ENCODE results near the gene SEC14L1. TPM values are rescaled to one million over a fixed set of nuclear protein-coding genes. Genes with fewer than 3 reads are reported as not detected.

SEC14L1 gene
- total RNA-seq, 1 donor from 2014 or later: 637 TPM

DNA sequence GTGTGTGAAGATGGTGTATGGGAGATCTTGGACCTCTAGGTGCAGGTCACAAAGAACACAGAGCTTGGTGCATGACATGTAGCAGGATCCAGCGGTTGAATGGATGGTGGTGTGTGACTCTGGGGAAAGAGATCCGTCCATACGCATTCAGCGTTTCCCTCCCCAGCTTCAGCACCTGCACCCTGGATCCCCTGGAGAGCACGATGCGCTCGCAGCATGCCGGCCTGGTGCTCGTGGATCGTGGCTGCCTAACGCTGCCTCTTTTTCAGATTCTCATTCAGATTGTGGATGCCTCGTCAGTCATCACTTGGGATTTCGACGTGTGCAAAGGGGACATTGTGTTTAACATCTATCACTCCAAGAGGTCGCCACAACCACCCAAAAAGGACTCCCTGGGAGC, 70.9 kb downstream of the SEC14L1 start:
- no peak for DNase-seq (ENCODE audit: extremely low read depth, low read depth, low spot score)

DNA sequence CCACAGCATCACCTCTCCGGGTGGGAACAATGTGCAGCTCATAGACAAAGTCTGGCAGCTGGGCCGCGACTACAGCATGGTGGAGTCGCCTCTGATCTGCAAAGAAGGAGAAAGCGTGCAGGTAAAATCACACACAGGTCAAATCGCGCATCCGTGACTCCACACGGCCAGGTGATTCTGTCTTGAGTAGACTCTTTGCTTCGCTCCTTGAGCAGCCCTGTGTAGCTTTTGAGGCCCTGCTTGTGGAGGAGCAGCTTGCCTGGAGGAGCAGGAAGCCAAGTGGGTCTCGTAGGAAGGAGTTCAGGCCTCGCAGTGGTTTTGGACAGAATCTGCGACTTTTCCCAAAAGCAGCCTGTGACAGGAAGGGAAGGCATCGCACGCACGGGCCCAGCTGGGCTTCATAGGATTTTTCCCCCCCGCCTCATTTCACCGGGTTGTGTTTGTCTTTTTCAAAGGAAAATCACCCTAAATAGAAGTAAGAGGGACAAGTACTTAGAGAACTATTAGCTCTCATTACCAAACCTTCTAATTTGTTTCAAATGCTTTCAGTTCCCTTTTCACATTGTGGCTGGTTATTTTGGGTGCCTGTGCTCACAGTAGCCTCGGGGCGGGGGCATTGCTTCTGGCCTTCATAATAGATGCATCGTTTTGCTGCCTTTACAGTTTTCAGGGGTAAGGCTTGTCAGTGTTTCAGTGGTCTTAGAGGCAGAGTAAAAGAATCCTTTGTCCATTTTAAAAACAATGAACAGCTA, 71.5 kb downstream of the SEC14L1 start:
- no peak for DNase-seq (ENCODE audit: extremely low read depth, low read depth, low spot score)

DNA sequence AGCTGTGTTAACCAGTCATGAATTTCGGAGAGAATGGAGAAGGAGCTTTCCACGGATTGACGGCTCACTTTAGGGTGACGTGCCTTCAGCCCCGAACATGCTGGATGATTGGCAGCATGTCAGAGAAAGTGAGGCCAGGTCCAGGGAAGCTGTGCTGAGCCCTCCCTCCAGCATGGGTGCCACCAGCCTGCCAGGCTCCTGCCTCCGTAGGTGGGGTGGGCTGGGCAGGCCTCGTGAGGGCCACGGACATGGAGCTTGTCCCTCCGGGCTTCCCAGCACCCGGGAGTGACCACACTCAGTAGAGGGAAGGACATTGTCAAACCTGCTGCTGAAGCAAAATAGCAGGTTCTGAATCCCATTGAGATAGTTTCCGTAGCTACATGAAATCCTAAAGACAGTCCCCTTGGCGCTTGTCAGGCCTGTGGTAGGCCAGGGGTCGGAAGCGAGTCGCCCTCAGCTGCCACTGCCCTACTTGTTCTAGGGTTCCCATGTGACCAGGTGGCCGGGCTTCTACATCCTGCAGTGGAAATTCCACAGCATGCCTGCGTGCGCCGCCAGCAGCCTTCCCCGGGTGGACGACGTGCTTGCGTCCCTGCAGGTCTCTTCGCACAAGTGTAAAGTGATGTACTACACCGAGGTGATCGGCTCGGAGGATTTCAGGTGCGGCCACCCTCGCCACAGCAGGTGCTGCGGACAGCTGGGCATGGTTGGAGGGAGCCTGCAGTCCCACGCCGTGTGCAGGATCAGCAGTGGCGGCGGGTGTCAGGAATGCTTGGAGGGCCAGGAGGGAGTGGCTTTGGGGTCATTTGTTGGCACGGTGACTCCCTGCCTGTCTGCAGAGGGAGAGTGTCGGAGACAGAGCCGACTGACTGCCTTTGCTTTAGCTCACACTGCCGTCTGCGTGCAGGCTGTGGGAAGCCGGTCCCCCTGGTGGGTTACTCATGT, 72.3 kb downstream of the SEC14L1 start:
- no peak for DNase-seq (ENCODE audit: extremely low read depth, low read depth, low spot score)

DNA sequence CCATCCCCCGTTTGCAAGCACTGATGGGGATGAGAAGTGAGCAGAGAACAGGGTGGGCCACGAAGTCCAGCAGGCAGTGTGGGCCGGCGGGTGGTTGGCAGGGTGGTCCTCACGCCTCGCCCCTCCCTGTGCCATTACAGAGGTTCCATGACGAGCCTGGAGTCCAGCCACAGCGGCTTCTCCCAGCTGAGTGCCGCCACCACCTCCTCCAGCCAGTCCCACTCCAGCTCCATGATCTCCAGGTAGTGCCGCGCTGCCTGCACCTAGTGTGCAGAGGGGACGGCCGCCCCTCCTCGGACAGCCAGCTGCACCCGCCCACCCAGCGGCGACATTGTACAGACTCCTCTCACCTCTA, 73.0 kb downstream of the SEC14L1 start:
- DNase-seq (ENCODE audit: extremely low read depth, low read depth, low spot score): no peak

DNA sequence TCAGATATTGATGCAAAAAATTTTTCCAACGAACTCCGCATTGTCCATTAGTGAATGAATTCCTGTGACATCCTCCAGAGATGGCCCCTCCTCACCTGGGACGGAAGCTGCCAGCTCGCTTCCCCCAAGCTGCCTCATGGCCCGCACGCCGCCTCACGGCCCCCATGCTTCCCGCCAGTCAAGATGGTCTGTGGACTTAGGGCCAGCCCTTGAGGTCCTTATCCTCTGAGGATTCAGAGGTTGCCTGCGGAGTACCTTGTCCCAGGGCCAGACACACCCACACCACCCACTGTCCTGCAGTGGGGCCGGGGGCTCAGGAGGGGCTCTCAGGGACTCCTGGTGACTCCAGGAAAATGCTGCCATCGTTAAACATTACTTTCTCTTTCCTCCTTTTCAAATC, 73.6 kb downstream of the SEC14L1 start:
- no peak for DNase-seq (ENCODE audit: extremely low read depth, low read depth, low spot score)

DNA sequence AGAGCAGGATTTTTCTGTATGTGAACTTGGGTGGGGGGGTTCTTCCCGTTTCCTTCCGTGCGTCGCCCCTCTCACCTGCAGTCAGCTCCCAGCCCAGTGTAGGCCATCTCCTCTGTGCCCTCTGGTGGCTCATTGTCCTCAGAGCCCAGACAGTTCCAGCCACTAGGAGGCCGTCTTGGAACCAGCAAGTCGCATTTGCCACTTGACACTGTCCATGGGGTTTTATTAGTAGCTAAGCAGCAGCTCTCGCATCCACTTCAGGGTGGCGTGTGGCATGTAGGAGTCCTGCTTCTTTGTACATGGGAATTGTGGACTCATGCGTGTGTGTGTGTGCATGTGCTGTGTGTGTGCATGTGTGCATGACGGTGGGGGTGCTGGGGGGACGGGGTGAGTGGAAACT, 74.0 kb downstream of the SEC14L1 start:
- no peak for DNase-seq (ENCODE audit: extremely low read depth, low read depth, low spot score)

DNA sequence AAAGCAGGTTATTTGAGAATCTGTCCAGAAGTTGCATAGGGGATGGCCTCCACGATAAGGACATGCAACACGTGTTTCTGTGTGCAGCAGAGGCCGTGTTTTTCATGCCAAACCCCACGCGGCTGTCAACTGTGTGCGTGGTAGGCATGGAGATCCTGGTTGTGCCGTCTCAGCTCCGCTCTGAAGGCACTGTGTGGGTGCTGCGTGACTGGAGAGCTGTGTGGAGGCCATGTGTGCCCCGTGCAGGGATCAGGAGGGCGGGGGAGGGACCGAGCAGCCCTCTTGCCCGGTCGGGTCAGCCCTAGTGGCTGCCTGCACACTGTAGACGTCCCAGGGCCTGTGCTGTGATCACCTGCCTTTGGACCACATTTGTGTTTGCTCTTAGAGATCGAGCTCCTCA, 74.5 kb downstream of the SEC14L1 start:
- no peak for DNase-seq (ENCODE audit: extremely low read depth, low read depth, low spot score)

DNA sequence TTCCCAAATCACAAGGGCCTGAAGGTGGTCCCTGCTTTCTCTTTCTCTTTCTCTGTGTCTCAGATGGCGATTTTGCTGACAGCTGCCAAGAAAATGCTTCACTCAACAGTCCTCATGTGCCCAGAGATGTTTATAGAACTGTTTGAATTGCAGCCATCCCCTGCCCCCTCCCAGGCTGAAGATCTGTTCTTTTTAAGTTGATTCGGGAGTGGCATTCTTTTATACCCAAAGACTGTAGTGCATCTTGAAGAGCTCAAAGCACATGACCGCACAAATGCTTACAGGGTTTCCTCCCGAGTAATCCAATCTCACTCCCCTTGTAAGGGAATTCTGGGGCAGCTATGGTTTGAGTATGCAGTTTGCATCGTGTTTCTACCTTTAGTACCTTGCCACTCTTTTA, 75.7 kb downstream of the SEC14L1 start:
- DNase-seq (ENCODE audit: extremely low read depth, low read depth, low spot score): no peak

DNA sequence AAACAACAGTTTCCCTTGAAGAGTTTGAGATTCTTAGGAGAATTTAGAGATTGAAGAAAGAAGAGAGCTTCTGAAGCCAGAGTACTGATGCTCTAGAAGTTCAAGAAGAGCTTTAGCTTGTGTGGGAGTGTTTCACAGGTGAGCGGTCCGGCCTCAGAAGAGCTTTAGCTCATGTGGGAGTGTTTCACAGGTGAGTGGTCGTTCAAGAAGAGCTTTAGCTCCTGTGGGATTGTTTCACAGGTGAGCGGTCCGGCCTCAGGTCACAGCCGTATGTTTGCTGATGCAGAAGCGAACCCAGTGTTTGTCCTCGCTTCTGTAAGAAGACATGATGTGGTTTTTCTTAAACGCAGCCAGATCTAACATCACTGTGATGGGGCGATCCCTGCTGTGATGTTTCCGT, 76.4 kb downstream of the SEC14L1 start:
- no peak for DNase-seq (ENCODE audit: extremely low read depth, low read depth, low spot score)

DNA sequence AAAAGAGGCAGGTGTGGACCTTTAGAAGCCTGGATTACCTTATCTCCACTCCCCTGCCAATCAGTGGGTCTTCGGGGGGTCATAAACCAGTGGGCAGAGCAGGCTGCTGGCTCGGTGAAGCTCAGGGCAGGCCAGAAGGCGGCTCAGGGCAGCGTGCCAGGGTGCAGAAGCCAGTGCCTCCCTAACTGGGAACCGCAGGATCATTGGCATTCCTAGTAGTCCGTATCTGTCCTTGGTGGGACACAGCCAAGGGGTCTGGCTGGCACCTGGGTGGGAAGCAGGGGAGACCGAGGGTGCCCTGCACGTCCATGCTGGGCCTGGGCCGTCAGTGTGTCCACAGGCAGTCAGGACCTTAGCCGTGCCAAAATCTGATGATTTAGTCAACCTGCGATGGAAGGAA, 76.8 kb downstream of the SEC14L1 start:
- DNase-seq (ENCODE audit: extremely low read depth, low read depth, low spot score): no peak

DNA sequence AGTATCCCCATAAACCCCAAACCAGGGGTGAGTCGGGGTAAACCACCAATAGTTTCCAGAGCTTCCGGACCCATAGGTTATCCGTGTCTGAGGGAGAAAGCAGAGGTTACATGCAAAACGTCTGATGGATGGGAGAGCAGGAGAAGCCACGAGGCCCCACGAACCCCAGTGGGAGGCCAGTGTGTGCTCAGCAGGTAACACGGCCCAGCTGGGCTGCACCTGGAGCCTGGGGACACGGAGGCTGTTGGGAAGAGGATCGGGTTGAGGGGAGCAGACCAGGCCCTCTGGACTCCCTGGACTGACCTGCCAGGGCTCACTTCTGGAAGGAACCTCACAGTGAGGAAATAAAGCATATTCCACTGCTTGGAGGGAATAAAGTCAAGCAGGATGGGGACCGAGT, 78.1 kb downstream of the SEC14L1 start:
- DNase-seq (ENCODE audit: extremely low read depth, low read depth, low spot score): no peak

DNA sequence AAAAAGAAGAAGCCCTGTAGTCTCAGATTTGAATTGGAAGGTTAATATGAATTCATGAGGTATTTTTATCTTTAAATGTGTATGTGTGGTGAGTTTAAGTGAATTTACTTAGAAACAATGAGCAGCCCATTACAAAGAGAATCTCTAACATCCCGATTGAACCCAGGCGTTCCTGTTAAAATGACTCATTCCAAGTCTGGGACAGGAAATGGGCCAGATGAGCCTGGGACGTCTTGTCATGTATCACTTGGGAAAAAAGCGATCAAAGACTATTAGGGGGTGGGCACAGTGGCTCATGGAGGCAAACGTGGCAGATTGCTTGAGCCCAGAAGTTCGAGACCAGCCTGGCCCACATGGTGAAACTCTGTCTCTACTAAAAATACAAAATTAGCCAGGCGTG, 81.6 kb downstream of the SEC14L1 start:
- no peak for DNase-seq (ENCODE audit: extremely low read depth, low read depth, low spot score)

DNA sequence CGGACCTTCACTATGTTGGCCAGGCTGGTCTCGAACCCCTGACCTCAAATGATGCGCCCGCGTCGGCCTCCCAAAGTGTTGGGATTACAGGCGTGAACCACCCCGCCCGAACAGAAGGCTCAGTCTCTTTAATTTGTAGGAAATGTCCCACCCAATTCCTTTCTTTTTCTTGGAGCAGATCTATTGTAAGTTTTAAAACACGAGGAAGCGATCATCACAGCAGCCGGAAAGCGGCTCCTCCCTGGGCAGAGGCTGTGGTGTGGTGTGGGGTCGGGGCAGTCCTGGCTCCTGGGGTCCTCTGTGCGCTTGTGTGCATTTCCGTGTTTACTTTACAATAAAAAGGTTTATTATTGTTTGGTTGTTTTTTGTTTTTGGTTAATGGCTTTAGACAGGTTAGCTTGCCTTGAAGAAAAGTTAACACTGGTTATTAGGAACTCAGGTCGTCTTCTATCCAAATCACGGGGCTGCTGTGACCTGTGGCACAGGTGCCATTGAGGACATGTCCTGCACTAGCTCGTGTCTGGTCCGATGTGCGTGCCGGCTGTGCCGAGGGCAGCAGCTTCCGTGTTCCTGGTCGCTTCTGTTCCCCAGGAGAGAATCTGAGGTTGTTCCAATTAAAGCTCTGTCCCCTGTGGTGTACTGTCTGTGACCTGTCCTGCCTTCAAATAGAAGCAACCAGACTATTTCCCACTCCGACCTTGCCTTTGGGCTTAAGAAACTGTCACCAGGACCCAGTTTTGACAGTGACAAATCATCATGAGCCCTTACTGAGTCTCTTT, 83.1 kb downstream of the SEC14L1 start:
- no peak for DNase-seq (ENCODE audit: extremely low read depth, low read depth, low spot score)

DNA sequence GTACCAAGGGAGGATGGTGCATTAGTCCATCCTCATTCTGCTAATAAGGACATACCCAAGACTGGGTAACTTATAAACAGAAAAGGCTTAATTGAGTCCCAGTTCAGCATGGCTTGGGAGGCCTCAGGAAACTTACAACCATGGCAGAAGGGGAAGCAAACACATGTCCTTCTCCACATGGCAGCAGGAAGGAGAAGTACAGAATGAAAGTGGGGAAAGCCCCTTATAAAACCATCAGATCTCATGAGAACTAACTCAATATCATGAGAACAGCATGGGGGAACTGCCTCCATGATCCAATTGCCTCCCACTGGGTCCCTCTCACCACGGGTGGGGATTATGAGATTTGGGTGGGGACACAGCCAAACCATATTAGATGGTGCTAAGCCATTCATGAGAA, 84.5 kb downstream of the SEC14L1 start:
- no peak for DNase-seq (ENCODE audit: extremely low read depth, low read depth, low spot score)

DNA sequence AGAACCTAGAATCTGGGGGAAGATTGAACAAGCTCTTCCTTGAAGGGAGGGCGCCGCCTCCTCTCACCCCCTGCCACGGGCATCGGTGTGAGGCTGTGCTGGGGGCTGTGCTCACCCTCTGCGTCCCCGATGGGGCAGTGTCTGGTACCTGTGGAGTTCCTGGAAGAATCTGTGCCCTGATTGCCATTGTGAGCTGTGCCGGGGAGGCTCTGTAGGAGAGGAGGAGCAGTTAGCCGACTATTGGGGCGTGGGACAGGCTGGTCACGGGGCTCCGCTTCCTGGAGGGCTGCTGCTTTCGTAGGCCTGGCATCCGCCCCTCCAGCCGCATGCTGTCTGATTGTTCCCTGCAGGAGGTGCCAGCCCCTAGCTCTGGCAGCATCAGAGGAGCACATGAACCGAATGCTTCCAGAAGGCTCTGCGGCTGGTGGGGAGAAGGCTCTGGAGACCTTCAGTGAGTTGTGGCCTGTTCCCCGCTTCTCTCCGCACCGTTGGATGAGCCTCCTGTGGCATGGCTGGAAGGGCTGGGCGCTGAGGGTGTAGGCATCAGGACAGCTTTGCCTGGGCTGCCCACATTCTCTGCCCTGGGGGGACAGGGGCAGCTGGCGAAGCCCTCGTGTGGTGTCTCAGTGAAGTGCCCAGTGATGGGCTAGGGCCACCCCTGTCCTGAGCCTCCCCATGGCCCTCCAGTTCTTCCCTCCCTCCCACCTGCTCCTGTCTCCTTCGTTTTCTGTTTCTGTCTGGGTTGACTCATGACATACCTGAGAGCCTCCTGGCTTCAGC, 86.9 kb downstream of the SEC14L1 start:
- DNase-seq (ENCODE audit: extremely low read depth, low read depth, low spot score): no peak

DNA sequence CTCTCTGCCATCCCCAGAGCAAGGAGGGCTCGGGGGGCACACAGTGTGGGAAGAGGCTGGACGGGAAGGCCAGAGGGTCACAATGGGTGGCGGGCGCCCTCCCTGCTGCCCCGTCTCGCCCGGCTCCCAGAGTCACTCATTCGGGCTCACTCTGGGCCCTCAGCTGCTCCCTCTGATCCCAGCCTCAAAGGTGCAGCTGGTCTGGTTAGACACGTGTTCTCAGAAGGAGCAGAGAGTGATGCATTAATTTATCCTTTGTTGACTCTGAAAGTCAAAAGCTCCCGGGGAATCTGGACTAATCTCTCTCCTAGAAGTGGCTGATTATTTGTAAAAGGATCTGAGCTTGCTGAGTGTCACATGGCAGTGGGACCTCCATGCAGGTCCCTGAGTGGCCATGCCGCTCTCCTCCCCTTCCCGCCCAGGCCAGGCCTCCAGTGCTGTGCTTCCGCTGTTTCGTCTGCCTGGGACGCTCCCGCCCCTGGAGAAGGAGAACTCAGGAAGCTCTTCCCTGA, 87.5 kb downstream of the SEC14L1 start:
- DNase-seq (ENCODE audit: extremely low read depth, low read depth, low spot score): no peak

DNA sequence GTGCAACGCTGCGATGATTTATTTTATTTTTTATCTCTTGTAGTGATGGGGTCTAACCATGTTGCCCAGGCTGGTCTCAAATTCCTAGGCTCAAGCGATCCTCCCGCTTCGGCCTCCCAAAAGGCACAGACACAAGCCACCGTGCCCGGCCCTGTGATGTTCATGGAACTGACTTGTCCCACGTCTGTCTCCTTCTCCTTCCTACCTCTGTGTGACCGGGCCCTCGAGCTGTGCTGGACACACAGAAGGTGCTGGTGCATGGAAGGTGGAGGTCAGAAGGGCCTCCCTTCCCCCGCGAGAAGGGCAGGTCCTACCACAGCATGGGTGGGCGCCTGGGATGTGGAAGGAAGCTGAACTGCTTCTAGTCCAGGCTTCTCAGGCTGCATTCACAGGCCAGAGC, 88.0 kb downstream of the SEC14L1 start:
- DNase-seq (ENCODE audit: extremely low read depth, low read depth, low spot score): no peak

DNA sequence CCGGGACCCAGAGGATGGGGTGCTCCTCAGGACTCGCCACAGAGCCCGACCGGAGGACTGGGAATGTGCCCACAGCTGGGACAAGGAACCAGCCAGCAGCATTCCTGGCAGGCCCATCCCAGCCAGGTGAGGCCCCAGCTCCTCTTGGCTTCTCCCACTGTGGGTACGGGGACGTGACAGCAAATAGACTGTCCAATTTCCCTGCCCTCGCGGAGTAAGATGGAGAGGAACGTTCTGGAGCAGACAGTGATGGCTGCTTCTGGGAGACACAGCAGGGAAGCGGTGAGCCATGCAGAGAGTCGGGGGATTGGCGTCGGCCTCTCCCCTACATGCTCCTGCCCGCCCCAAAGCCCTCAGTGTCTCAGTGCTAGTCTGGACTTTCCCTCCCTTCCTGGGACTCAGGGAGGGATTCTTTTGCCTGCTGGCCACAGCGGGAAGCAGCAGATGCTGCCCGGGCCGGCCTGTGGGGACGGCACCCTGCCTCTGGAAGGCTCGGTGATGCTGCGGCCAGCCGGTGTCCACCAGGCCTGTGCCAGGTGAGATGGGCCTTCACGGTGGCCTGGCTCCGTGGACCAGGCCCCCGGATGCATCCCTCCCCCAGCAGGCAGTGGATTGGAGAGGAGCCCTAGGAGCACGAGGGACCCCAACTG, 89.1 kb downstream of the SEC14L1 start:
- DNase-seq (ENCODE audit: extremely low read depth, low read depth, low spot score): no peak

DNA sequence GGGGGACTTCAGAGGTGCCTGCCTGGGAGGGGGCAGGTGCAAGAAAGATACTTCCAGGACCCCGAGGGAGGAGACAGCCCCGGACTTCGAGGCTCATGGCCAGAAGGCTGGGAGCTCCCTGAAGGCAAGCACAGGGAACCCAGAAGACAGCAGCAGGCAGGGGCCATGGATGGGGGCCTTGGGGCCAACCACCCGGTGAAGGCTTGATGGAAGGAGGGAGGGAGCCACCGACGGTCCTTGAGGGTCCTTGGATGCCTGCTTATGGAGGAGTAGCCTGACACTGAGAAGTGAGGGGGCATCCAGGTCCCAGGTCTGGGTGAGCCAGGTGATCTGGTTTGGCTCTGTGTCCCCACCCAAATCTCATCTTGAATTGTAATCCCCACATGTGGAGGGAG, 89.7 kb downstream of the SEC14L1 start:
- DNase-seq (ENCODE audit: extremely low read depth, low read depth, low spot score): no peak
